Epithelial cell of esophagus (primary cell): ENCODE data around the gene PLEKHA7.
A peak's percentile ranks its signal among the peaks of the same experiment; 100 is the strongest.

ENCODE experiments used
- DNase-seq: peaks from one replicate; pipeline ENCODE4 v3.0.0; 2010; ENCODE audit warnings: low read depth
- H3K4me3 ChIP-seq: 2 replicates; pipeline ENCODE4 v1.5.1; 2011; ENCODE audit warnings: mild to moderate bottlenecking, low read length, control low read depth
- CTCF ChIP-seq: IDR thresholded peaks from 2 replicates; pipeline ENCODE4 v1.5.1; 2011; ENCODE audit warnings: low read depth, mild to moderate bottlenecking, low read length, control low read depth, inconsistent platforms; ENCODE audit not compliant: insufficient read depth; ENCODE audit errors: missing control alignments

The PLEKHA7 gene

GRCh38 chr11:16792426-16792825 is 221.8 kb downstream of the PLEKHA7 start:
- no peak for DNase-seq
- H3K4me3 ChIP-seq, result no peak overlapping the region
- no peak for TF ChIP-seq CTCF

- TF ChIP-seq CTCF, result no peak
- no peak overlapping the region for H3K4me3 ChIP-seq
- peak; percentile 86 for DNase-seq
Measured at GRCh38 chr11:16791191-16791961, 222.8 kb downstream of the PLEKHA7 start.

GRCh38 chr11:16790486-16791190 is 223.6 kb downstream of the PLEKHA7 start:
- no peak overlapping the region for H3K4me3 ChIP-seq
- no peak for TF ChIP-seq CTCF
- DNase-seq, result no peak

GRCh38 chr11:16789560-16790485 is 224.4 kb downstream of the PLEKHA7 start:
- H3K4me3 ChIP-seq, result no peak overlapping the region
- no peak for TF ChIP-seq CTCF
- DNase-seq, result no peak

GRCh38 chr11:16789063-16789420 is 225.2 kb downstream of the PLEKHA7 start:
- no peak for DNase-seq
- H3K4me3 ChIP-seq, result no peak overlapping the region
- no peak for TF ChIP-seq CTCF

GRCh38 chr11:16788141-16789062 is 225.8 kb downstream of the PLEKHA7 start:
- peak; percentile 93 for TF ChIP-seq CTCF
- peak; percentile 99 for DNase-seq
- no peak overlapping the region for H3K4me3 ChIP-seq
